Vagina (tissue), 2 donors: Measurements from ENCODE around the gene CFAP100.

Experiments
- CTCF ChIP-seq, 3 experiments: fragments of 450-650 bp in 2 of 3; fragments of 200-600 bp in 1 of 3; sonication (generic) in 1 of 3; IDR thresholded peaks; one replicate each; pipeline ENCODE4 v1.5.1; 2017 to 2019; ENCODE audit warnings: antibody characterized with exemption in 3 of 3, mild to moderate bottlenecking in 2 of 3, moderate library complexity in 2 of 3
- POLR2A ChIP-seq, 2 donors: fragments of 450-650 bp; IDR thresholded peaks; one replicate each; pipeline ENCODE4 v1.6.1; 2017; ENCODE audit warnings: antibody characterized with exemption in 2 of 2, mild to moderate bottlenecking in 2 of 2, moderate library complexity in 2 of 2
- POLR2AphosphoS5 ChIP-seq, 2 donors: sonication (generic); formaldehyde crosslinking; IDR thresholded peaks; one replicate each; pipeline ENCODE4 v1.9.0; 2017; ENCODE audit warnings: antibody characterized with exemption in 2 of 2, mild to moderate bottlenecking in 2 of 2, low read depth in 1 of 2; ENCODE audit not compliant: insufficient read depth in 1 of 2

- no peak for TF ChIP-seq POLR2A (IDR thresholded peaks at IDR 0.05)
- no peak for TF ChIP-seq CTCF (IDR thresholded peaks at IDR 0.05)
- TF ChIP-seq POLR2AphosphoS5 (IDR thresholded peaks at IDR 0.05; ENCODE audit: insufficient read depth in 1 of 2, low read depth in 1 of 2): no peak
These were observed 44.7 kb downstream of the CFAP100 start for GRCh38 chr3:126439346-126439967.
